ENCODE measurements around the gene SCN4B.
"Not testable (repeated sequence)": the region's sequence is repeated elsewhere in the genome, so short reads cannot be mapped to it uniquely, and the experiment has no call there.

Gene SCN4B

DNA sequence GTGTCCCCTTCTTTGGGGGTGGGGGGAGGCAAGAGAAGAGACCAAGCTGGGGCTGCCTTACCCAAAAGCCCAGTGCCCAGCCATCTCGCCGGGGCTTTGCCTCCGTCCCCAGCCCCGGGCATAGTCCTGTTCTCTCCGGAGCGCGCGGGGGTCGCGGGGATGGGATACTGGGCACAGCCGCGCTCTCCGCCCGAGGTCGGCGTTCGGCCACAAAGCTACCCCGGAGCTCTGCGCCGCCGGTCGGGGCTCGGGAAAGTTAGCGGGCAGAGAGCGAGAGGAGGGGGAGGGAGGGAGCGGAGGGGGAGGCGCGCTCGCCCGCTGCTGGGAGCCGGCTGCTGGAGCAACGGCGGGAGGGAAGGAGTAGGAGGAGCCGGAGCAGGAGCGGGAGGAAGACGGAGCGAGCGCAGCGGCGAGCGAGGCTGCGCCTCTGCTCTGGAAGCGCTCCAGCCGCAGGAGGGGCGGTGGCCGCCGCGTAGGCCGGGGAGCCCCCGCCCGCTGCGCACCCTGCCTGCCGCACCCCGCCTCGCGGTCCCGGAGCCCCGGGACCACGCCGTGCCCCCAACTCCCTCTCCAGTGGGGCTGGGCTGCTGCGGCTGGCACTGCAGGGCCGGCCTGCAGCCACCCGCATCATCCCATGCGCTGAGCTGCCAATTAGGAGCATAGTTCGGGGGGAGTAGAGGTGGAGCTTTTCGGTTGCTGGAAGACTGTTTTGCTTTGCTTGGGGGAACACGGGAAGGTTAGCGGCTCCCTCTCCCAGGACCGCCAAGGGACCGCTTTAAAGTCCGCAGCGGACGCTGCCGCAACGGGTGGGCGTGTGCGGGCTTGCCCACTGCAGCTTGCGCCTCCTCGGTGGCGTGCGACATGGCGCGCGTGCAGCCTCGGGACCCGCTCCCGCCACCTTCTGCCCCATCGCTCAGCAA lies at the start of gene SCN4B:
SCN4B (minus strand) TSS at position 272 of the 920 bp plus-strand sequence; CDS start at position 122, 150 bp downstream.
- no peak for DNase-seq

DNA sequence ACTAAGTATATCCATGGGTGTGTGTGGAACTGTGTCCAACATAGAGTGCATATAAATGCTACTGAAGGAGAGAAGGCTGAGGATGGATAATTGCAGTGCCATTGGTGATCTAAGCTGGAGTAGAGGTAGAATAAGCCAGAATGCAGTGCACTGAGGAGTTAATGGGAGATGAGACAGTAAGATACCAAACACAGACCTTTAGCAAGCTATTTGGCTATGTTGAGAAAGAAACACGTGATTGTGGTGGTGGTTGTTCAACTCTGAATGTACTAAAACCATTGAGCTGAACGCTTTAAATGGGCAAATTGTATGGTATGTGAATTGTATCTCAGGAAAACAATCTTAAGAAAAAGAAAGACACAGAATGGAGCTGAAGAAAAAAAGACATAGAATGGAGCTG lies 49.3 kb upstream of the SCN4B start:
- DNase-seq, result no peak

DNA sequence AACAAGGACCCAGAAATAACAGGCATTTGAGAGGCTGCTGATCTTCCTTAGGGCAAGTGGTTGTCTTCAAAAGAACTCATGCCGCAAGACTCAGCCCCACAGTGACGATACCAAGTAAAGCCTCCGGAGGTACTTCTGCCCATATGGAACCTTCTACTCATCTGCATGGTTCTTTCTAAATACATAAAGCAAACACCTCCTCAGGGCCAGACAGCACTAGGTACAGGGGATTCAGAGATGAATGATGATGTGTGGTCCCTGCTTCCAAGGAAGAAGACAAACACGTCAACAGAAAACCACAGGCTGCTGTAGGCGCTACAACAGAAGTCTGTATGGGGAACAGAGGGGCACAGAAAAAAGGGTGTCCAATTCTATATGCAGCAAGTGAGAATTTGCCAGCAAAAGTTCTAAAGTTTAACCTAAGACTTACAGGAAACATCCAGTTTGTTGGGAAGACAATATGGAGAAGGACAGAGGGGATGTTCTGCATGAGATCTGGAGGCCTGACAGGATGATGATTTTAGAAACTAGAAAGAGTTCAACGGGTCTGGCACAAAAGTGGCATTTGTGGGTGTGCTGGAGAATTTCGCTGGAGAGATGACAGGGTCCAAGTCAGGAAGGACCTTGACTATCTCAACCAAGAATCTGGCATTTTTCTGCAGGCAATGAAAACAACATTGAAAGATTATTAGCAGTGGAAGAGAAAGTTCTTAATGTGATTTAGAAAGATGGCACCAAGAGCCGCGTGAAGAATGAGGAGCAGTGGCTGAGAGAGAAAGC lies 48.5 kb upstream of the SCN4B start:
- peak; percentile 74 for DNase-seq

DNA sequence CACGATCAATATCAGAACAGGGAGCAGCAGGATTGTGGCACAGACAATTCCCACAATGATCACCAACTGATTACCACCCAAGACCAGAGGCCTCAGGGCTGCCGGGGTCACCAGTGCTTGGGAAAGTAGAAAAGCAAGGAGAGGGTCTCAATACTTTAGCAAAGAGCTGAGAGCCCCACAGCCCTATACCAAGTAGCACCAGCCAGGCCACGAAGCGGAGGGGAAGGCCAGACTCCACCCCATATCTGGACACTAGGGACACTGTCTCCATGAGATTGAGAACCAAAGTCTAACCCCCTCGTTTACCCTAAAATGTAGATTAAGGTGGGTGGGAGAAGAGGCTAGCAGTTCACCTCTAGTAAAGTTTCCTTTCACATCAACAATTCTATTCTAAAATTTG lies 47.9 kb upstream of the SCN4B start:
- no peak for DNase-seq

- DNase-seq, result no peak
These were observed 46.5 kb upstream of the SCN4B start for GRCh38 chr11:118199135-118199534.

GRCh38 chr11:118198370-118198769 lies 45.7 kb upstream of the SCN4B start:
- DNase-seq, result peak; percentile 88

GRCh38 chr11:118194835-118195627 lies 42.4 kb upstream of the SCN4B start:
- no peak for DNase-seq

- no peak for DNase-seq
These were observed 41.4 kb upstream of the SCN4B start for GRCh38 chr11:118193910-118194566.

- not testable (repeated sequence) for DNase-seq
These were observed 40.2 kb upstream of the SCN4B start for GRCh38 chr11:118192817-118193216.

GRCh38 chr11:118190942-118191506 lies 38.4 kb upstream of the SCN4B start:
- not testable (repeated sequence) for DNase-seq

DNA sequence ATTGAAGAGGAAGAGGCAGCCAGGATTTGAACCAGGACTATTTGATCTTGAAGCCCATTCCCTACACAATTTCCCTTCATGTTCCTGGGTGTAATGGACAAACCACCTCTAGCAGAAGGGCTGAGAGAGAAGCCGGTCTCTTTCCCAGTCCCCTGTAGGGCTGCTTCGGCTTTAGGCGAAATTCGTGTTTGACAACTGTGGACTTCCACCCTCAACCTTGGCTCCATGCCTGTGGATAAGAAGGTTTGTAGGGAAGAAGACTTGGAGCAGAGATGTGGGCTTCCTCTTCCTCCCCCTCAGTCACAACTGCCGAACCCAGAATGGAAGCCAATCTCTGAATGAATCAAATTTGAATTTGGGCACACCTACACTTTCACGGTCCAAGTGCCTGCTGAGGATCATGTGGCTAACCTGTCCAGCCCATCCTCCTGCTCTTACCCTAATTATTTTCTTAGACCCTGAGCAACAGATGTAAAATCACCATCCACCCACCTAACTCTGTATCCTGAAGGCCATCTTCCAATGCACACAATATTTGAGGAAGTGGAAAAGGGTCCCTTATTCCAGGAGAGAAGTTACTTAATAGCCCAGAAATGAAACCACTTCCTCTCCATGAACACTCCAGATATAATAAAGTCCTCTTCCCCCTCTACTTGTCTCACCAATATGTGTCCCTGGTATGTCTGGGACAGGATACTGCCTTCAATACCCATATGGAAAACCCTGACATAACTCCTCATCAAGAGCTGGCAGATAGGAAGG lies 33.9 kb upstream of the SCN4B start:
- DNase-seq, result no peak

DNA sequence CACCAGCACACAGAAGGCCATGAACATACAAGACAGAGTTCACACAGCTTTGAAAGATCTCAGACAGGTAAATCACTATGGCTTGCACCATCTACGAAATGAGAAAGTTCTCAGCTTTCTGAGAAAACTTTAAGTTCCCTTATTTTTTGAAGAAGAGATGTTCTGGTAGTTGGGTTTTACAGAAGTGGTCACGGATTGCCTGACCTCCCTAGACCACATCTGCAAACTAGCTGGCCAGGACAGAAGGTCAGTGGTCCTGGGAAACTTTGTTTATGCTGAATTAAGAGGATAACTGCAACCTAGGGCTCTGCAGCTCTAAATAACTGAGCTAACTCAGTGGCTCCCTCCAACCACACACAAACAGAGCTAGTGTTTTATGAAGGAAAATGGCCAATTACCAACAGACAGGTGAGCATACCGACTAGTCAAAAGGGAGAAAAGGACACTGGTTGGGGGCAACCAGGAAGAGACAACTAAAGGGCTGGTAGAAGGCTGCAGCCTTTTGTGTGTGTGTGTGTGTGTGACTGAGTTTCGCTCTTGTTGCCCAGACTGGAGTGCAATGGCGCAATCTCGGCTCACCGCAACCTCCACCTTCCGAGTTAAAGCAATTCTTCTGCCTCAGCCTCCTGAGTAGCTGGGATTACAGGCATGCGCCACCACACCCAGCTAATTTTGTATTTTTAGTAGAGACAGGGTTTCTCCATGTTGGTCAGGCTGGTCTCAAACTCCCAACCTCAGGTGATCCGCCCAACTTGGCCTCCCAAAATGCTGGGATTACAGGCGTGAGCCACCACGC lies 32.4 kb upstream of the SCN4B start:
- DNase-seq, result no peak

DNA sequence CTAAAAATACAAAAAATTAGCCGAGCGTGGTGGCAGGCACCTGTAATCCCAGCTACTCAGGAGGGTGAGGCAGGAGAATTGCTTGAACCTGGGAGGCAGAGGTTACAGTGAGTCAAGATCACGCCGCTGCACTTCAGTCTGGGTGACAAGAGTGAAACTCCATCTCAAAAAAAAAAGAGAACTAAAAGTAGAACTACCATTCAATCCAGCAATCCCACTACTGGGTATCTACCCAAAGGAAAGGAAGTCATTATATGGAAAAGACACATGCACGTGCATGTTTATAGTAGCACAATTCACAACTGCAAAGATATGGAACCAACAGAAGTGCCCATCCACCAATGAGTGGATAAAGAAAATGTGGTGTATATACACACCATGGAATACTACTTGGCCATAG lies 31.1 kb upstream of the SCN4B start:
- DNase-seq, result not testable (repeated sequence)

- peak; percentile 20 for DNase-seq
These were observed 27.7 kb upstream of the SCN4B start for GRCh38 chr11:118180300-118180703.

DNA sequence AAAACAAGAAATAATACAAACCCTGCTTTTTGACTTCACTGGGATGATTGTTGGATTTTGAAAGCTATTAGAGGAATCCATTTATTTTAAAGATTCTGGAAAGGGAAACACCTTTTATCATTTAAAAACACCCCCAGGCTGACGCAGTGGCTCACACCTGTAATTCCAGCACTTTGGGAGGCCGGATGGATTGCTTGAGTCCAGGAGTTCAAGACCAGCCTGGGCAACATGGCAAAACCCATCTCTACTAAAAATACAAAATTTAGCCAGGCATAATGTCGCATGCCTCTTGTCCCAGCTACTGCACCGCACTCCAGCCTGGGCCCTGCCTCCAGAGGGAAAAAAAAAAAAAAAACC lies 24.1 kb upstream of the SCN4B start:
- no peak for DNase-seq

GRCh38 chr11:118175993-118176777 lies 23.6 kb upstream of the SCN4B start, which contains the start of gene SCN2B:
Gene SCN2B (minus strand): TSS chr11:118176639. CDS start chr11:118176431, 208 bp downstream.
- no peak for DNase-seq

- DNase-seq, result no peak
These were observed 22.7 kb upstream of the SCN4B start for GRCh38 chr11:118175031-118175992.

DNA sequence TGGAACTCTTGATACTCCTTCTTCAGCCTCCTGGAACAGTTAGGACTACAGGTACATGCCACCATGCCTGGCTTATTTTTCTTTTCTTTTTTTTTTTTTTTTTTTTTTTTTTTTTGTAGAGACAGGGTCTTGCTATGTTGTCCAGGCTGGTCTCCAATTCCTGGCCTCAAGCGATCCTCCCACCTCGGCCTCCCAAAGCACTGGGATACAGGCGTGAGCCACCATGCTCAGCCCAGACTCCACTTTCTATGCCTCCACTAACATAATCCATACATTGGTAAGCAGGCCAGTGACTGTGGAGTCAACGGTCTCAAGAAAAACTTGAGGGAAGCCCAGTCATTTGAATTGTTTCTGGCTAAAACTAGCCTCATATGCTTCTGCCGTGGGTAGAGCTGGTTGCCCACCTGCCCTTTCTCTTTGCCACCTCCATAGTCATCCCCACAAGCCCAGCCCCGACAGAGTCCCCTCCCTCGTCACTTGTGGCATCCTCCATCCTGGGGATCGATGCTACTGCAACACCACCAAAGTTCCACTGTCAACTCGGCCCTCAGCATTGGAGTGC lies 21.5 kb upstream of the SCN4B start:
- DNase-seq, result no peak
